CD4-positive, alpha-beta T cell treated with Interleukin-10 for 1 hour (primary cell): ENCODE data around the gene PACSIN3.

ENCODE experiments used
- DNase-seq: peaks from one replicate; pipeline ENCODE4 v3.0.0-alpha.2; 2020

Gene PACSIN3

DNA sequence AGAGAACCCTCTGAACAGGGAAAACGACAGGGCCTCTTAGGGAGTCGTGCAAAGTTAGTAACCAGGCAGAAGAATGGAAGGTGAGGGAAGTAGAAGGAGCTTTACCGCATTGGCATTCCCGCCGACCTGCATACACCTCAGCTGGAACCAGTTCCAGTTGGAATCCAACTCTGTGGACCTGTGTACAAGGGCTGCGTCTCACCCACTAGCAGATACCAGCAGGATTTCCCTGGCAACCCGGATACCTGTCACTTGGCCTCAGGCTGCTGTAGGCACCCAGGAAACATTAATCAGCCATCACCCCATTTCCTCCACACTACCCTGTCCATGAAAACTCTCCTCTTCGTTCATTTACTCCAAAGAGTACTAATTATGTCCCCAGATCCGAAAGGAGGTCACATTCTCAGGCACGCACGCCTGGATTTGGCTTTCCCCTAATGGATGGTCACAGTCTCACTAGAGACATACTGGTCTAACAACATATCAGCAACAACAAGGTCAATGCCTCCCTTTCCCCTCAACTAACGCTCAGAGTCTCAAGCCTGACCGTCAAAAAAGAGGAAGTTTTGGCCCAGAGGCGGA is 10.4 kb downstream of the PACSIN3 start:
- no peak for DNase-seq

DNA sequence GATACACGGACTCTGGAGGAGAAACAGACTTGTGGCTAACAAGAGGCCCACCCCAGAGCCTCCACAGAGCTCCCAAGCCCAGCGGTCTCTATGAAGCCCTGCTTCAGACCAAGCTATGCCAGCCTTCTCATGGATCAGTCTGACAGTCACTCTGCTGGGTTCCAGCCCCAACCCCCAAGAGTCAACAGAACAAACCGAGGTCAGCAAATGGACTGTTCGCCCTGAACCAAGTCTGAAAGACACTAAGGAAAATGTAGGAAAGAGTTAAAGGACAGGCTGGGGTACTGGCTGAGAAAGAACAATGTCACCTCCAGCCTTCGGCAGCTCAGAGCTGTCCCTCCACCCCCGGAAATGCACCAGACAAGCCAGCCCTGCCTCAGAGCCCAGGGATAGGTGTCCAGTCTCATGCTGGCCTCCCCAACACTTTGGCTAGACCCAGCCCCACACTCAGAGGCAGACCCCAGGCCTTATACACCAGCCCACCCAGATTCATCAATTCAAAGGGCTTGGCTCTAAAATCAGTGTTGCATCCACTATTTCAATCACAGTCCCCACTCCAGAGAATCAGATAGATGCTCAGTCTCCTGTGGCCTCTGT is 13.4 kb downstream of the PACSIN3 start:
- no peak for DNase-seq

- DNase-seq = no peak
Observed at GRCh38 chr11:47171856-47172255, 14.4 kb downstream of the PACSIN3 start.

- DNase-seq = no peak
Observed at GRCh38 chr11:47171061-47171838, 15.0 kb downstream of the PACSIN3 start.

- no peak for DNase-seq
Observed at GRCh38 chr11:47166368-47166767, 19.9 kb downstream of the PACSIN3 start.

DNA sequence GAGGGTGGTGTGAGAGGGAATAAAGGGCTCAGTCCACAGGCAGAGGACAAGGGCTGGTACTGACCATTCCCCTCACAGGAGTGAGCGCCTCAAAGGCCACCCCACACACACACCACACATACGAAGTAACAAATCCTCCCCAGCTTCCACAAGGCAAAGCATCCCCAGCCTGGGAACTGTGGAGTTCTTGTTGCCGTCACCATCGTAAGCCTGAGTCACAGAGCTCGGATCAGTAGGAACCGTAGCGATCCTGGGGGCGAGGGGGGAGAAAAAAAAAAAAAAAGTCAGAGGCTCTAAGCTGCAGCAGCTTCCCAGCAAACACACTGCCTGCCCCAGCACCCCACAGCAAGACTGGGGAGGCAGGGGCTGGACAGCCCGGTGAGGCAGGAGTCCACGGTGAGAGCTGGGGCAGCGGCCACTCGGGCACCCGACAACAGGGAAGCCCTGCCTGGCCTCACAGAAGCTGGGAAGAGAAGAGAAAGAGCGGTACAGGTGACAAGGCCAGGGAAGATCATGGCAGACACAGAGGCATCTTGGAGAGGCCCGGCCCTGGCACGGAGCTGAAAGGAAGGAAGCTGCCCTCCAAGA is 20.9 kb downstream of the PACSIN3 start:
- DNase-seq = no peak

DNA sequence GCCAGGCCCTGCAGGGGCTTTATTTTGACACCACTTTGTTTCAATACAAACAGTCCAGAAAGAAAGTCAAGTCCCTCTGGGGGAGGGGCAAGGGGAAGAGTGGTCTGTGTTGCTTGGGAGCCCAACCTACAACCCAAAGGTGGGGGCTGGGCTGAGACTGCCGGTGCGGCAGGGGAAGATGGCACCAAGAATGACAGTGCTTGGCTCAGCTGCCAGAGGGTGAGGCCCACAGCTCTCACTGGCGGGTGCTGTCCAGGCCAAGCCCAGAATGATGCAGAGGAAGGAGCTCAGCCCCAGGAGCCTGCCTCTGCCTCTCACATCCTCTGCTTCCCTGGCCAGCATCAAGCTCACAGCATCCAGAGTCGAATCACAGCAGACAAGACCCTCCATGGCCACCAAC is 21.9 kb downstream of the PACSIN3 start:
- no peak for DNase-seq

DNA sequence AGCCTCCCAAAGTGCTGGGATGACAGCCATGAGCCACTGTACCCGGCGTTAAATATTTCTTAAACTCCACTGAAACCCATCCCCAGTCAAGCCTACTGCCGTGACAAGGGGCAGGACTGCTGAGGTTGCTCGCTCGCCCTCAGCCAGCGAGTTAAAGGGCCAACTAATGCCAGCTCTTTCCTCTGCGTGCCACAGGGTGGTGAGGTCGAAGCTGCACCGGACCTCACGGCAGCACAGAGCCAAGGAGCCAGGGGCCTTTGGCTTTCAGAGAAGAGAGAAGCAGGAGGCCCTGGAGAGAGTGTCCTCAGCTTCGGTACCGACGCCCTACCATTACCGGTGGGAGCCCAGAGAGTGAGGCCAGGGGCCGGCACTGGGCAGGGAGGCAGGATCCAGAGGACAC is 22.3 kb downstream of the PACSIN3 start:
- no peak for DNase-seq

GRCh38 chr11:47163193-47163592 is 23.0 kb downstream of the PACSIN3 start:
- no peak for DNase-seq

DNA sequence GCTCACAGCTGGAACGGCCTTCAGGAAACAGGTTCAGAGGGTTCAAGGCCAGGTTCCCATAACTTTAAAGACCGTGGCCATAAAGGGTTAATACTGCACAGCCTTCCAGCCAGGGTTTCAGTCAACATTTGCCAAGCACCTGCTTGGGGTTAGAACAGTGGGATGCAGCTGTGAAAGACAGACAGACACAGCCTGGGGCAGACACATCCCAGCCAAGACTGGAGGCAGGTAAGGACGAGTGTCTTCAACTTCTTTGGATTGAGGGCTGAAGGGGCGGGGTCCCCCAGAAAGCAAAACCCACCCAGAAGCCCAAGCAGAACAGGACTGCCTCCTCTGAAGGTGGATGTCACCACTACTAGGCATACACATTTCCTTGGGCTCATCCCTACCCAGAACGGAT is 23.8 kb downstream of the PACSIN3 start:
- DNase-seq = no peak

DNA sequence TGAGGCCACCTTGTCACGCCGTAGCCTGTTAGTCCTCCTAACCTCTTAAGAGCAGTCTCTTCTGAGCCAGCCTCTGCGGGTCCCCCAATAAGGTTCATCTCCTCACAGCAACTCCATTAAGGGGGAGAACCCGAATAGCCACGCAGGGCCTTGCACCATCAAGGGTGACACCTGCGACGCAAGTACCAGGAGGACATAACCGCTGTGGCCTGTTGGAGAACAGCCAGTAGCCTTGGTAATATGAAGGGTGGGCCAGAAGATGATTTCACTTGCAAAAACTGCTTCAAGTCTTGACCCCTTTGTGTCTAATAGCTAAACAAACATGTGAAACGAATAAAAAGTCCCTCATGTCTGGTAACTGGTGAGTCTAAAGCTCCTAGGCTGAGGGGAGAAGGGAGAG is 24.3 kb downstream of the PACSIN3 start:
- no peak for DNase-seq

DNA sequence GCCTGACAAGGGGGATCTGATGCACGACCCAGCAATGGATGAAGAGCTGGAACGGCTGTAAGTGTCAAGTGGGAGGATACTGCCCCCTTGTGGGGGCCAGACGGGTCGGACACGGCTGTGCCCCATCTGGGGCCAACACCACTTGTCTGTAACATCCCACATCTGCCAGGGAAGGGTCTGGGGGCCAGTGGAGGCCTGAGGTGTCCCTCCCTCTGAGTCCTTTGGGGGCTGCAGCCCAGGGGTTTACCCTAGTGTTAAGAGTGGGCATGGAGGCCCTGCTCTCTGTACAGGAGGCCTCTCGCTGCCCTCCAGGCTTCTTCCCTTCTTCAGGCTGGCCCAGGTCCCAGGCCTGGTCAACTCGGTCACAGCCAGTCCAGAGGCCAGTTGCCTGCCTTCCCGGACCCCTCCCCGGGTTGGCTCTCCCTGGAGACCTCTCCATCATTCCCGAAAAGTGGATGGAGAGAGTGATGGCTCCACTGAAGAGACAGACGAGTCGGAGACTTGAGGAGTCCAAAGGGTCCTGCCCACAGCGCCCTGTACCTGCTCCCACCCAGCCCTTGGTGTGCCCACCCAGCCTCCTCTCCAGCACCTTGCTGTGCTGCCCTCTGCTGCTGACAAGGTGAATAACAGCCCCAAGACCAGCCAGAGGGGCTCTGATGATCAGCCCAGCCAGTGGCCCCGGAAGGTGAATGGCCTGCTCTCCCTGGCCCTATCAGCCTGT is 24.9 kb downstream of the PACSIN3 start:
- DNase-seq = peak; percentile 63

- DNase-seq = no peak
Observed at GRCh38 chr11:47160753-47161133, 25.5 kb downstream of the PACSIN3 start.

DNA sequence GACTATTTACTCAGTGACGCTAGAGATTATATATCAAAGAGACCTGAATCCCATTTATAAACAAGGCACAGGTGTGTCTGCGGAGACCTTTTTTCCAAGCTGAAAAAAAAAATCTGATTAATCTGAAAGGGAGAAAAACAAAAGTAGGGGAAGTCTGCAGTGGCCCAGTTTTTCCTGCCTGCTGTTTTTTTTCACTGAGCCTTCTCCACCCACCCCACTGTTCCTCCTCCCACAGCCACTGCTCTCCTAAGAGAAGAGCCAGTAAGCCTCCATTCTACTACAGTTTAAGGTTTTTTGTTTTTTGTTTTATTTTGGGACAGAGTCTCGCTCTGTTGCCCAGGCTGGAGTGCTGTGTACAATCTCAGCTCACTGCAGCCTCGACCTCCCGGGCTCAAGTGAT is 28.0 kb downstream of the PACSIN3 start:
- DNase-seq = no peak

DNA sequence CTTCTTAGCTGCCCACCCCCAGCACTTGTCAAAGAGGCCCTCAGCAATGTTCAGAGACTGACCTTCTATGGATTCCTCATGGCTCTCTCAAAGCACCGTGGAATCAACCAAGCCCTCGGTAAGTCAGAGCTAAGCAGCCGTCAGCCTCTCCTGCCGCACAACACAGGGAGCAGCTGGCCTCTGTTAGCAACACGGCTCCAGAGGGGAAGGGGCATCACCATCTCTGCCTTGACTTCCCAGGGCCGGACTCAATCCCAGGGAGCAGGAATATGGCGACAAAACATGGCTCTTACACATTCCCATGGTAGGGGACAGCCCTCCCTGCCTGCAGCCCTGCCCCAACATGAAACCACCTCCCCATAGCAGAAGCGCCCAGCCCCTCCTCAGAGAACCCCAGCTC is 28.4 kb downstream of the PACSIN3 start:
- no peak for DNase-seq

DNA sequence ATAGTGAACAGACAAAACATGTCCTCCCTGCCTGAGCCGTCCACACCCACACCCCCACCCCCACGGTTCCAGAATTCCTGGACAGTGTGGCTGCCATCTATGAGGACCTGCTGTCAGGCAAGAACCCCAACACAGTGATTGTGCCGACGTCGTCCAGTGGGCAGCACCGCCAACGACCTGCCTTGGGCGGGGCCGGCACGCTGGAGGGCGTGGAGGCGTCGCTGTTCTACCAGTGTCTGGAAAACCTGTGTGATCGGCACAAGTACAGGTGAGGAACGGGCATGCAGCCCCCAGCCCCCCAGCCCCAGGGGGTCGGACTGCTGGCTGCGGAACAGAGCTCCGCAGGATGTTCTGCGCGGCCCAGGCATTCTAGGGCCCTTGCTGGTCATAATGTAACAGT is 29.3 kb downstream of the PACSIN3 start:
- no peak for DNase-seq

GRCh38 chr11:47156333-47156732 is 29.9 kb downstream of the PACSIN3 start:
- no peak for DNase-seq

DNA sequence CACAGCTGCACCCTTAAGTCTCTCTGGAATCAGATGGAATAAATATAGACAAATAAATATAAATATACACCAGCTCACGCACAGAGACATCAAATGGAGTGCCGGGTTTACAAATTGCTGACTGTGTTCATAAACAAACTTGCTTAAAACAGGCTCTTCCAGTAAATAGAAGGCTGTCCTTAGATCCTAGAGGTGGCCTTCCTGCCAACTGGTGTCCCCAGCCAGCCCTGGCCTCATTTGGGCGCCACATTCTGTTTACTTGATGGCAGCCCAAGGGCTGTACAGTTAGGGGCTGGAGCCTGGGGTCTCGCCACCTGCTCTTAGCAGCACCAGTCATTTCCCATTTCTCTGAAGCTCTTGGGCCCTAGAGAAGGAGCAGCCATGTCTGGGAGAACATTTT is 30.4 kb downstream of the PACSIN3 start:
- DNase-seq = no peak

- DNase-seq = peak; percentile 42
Observed at GRCh38 chr11:47154616-47155570, 31.3 kb downstream of the PACSIN3 start.

DNA sequence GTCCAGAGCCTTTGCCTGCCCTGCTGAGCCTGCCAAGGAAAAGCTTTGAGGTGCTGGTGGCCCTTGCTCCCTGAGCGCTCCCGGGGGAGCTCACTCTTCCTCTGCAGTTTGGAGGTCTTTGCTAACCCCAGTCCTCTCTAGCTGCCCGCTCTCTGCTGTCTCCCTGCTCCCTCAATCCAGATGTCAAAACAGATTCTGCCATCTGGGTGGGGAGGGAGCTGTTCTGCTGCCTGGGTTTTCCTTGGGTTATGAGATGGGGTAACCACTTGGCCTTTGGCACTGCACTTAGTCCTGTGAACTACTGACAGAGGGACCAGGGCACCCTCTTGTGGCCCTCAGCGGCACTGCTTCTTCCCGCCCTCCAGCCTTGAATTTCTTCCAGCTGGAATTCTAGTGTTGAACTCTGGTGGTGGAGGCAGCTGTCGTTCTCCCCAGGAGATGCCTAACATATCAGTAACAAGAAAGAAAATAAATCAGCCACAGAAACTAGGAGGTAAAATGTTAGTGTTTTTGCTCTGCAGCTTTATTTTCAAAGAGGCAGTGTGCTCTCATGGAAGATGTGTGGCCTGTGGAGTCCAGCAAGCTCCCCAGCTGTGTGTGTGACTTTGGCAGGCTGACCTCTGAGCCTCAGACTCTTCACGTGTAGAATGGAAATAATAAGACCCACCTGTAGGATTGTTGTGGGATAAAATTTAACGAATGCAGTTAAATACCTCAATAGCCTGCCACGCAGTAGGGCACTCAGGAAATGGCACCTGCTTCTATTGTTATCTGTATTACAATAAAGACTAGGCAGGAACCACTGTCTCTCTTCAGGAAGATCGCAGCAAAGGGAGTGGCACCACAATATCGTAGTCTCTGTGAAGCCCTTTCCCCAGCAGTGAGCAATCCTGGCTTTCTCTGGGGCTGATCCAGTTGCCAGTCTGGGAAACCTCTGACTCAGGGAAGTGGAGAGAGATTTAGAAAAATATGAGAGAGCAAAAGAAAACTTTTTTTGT is 33.0 kb downstream of the PACSIN3 start:
- DNase-seq = peak; percentile 52
